Ramos (cell line): Measurements from ENCODE around the gene ZNF534.
"Not testable (repeated sequence)": the region's sequence is repeated elsewhere in the genome, so short reads cannot be mapped to it uniquely, and the experiment has no call there.

Experiments used
- in situ Hi-C: fragments of 300-500 bp; cut with MboI; formaldehyde crosslinking; loops from one replicate; pipeline ENCODE4 v1.14.3; 2022; ENCODE audit warnings: low sequenced_read_pairs; ENCODE audit not compliant: unreplicated experiment

ZNF534 gene

DNA sequence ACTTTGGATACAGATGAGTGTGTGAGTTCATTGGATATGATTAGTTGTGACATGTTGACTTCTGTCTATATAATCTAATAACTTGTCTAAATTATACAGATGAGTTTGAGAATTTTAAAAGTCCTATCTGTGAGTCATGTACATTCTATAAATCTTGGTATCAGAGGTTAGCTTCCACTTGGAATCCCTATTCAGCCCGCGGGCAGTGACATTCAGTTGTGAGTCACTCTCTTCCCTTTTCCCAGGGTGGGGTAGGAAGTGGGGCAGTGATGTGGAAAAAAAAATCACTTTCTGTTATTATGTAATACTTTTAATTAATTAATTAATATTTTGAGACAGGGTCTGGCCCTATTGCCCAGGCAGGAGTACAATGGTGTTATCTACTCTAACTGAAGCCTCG lies 65.6 kb downstream of the ZNF534 start:
- in situ Hi-C loops = no loop called here

DNA sequence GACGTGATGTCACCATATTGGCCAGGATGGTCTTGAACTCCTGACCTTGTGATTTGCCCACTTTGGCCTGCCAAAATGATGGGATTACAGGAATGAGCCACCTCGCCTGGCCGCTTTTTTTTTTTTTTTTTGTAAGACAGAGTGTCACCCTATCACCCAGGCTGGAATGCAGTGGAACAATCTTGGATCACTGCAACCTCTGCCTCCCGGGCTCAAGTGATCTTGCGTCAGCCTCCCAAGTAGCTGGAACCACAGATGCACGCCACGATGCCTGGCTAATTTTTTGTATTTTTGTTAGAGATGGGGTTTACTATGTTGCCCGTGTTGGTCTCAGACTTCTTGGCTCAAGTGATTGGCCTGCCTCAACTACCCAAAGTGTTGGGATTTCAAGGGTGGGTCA lies 69.6 kb downstream of the ZNF534 start:
- in situ Hi-C loops = no loop called here

DNA sequence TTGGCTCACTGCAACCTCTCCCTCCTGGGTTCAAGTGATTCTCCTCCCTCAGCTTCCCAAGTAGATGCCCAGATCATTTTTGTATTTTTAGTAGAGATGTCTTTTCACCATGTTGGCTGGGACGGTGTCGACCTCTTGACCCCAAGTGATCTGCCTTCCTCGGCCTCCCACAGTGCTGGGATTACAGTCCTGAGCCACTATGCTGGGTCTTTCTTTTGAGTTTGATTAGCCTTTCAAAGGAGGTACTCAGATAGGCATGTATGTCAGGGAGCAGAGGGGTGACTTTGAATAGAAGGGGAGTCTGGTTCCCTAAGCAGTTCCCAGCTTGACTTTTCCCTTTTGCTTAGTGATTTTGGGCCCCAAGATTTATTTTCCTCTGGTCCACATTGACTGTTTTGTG lies 71.5 kb downstream of the ZNF534 start:
- in situ Hi-C loops = not testable (repeated sequence)

DNA sequence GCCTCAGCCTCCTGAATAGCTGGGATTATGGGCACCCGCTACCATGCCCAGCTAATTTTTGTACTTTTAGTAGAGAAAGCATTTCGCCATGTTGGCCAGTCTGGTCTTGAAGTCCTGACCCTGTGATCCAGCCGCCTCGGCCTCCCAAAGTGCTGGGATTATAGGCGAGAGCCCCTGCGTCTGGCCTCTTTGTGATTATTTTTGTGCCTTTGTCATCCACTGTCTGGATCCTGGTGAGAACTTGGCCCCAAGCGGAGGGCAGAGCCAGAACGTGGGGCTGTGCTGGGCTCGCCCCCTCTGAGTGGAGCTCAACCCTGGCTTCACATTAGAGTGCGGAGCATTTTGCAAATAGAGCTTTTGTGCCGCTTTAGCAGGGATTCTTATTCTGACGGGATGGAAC lies 72.0 kb downstream of the ZNF534 start:
- in situ Hi-C loops = not testable (repeated sequence)
